ENCODE data around the gene C1QA.
A peak's percentile ranks its signal among the peaks of the same experiment; 100 is the strongest.
"Not testable (repeated sequence)": the region's sequence is repeated elsewhere in the genome, so short reads cannot be mapped to it uniquely, and the experiment has no call there.

Gene C1QA

GRCh38 chr1:22671999-22672398 lies 35.6 kb downstream of the C1QA start:
- no peak for DNase-seq (ENCODE audit: low spot score)
- no peak for FAIRE-seq

DNA sequence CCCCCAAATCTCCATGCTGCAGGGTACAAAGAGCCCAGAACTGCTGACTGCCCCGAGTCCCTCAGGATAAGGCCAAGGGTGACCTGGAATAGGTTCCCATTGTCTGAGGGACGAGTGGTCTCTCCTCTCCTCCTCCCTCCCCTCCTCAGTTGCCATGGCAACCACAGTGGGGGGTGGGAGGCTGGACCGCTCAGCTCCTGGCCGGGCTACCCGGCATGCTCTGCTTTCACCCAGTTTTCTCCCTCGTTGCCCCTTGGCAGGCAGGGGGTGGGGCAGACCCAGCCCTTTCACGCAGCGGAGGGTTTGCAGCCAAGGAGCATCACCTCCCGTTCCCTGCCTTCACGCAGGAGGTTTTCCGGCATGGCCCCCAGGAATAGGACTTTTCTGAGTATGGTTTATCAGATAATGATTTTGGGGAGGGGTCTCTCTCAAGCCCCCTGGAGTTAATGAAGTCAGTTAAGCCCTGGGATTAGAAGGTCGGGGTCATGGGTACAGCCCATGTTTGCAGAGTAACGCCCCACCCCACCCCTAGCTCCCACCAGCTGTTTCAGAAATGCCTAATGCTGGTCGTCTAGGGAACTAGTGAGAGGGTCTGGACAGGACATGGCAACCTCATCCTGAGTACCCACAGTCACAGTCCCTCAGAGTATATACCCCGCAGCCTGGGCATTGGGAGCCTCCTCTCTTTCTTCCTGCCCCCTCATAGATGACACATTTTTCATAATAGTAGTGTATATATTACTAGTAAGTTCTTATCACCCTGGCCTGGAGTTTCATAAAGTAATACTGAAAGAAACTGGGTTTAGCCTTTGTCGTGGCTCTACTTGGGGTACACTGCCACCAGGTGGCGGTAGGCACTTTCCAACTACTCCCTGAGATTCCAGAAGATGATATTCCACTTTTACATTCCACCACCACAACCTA lies 37.3 kb downstream of the C1QA start:
- DNase-seq (ENCODE audit: low spot score) (peak; percentile 57), FAIRE-seq (no peak)

GRCh38 chr1:22674410-22674749 lies 38.0 kb downstream of the C1QA start:
- DNase-seq (ENCODE audit: low spot score) (no peak), FAIRE-seq (no peak)

- not testable (repeated sequence) for FAIRE-seq; DNase-seq (ENCODE audit: low spot score)
These were observed 39.7 kb downstream of the C1QA start for GRCh38 chr1:22676151-22676550.

DNA sequence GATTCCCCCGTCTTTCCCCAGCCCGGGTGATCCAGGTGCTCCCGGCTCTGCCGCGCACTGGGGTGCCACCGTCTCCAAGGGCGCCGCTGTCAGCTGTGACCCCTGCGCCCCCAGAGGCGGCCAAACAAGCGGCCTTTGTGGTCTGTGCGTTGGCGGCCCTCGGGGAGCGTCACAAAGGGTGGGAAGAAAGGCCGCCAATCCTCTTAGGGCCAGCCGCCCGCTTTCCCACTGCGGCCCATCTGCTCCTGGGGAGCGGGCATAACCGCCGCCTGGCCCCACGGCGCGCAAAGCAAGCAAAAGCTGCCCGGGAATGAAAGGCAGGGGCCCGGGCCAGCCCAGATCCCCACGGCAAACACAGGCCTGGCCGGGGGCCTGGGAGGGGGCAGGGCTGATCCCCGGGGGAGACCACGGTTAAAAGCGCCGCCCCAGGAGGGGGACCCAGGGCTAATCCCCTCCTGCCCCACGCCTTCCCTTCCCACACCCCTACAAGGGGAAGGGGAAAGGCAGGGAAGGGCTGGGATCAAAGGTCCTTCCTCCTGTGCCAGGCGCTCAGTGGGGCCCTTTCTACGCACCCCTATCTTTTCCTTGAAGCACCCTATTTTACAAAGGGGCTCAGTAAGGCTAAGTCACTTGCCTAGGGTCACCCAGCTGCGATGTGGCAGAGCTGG lies 40.6 kb downstream of the C1QA start:
- no peak for FAIRE-seq
- DNase-seq (ENCODE audit: low spot score) = no peak

- no peak for DNase-seq (ENCODE audit: low spot score)
- peak; percentile 98 for FAIRE-seq
These were observed 41.8 kb downstream of the C1QA start for GRCh38 chr1:22677931-22678896.

DNA sequence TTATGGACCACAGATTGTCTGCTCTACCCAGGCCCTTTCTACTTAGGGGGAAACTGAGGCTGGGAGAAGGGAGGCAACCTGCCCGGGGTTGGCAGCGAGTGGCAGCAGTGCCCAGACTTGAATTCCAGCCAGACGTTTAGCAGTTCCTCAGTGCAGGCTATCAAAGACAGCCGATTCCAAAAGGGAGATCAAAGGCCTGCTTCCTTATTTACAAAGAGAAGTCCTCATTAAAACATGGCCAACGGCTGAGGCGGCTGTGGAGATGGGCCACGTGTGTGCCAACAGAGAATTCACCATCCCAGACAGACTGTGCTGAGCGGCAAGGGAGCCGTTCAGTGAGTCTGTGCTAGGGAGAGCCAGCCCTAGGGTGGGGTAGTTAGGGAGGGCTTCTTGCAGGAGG lies 44.3 kb downstream of the C1QA start:
- no peak for DNase-seq (ENCODE audit: low spot score)
- FAIRE-seq = no peak

GRCh38 chr1:22681556-22682276 lies 45.3 kb downstream of the C1QA start:
- FAIRE-seq (no peak), DNase-seq (ENCODE audit: low spot score) (no peak)

DNA sequence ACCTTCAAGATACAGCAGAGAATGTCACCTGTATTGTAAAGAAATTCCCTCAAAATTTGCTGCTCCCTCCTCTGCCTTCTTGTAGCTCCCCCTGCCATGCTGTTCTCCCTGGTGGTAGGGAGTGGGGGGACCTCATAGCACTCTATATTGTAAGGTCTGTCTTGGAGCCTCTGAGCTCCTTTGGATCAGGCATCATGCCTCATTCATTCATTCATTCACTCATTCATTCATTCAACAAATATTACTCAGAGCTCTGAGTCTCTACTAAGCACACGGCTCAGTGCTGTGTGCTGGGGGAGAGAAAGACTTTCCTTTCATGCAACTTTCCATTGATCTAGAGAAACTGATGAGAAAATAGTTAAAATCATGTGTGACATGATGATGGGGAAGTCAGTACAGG lies 47.1 kb downstream of the C1QA start:
- FAIRE-seq (no peak), DNase-seq (ENCODE audit: low spot score) (no peak)

DNA sequence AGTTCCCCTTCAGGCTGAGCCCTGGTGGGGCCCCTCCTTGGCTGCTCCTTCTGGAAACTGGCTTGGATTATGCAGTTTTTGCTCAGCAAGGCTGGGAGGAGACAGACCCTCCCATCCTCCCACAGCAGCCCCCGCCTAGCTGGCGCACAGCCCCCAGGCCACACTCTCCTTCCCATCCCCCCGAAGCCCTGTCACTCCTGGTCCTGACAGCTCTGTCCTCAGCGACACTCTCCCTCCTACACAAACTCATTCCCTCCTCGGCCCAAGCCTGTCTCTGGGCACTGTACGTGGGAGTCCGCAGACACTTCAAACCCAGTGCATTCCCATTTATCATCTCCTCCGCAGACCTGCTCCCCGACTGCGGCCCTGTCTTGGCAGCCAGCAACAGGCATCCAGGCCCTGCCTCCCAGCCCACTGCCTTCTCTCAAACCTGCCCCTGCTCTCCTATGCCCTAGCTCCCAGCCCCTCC lies 49.2 kb downstream of the C1QA start:
- FAIRE-seq (no peak), DNase-seq (ENCODE audit: low spot score) (no peak)

DNA sequence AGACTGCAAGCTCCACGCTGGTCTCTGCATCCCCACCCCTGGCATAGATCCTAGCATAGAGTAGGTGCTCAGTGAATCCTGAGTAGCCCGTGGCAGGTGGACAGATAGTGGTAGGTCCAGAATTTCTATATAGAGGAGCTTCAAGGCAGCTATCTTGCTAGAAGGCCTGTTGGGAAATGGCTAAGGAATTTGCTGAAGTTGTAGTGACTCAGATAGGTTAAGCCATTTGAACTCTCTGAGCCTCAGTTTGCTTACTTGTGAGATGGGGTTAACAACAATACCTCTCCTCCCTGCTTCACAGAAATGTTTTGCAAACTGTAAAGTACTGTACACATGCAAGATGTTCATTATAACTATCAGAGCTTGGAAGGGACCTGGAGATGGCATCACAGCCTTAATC lies 50.8 kb downstream of the C1QA start:
- DNase-seq (ENCODE audit: low spot score) = no peak
- no peak for FAIRE-seq

DNA sequence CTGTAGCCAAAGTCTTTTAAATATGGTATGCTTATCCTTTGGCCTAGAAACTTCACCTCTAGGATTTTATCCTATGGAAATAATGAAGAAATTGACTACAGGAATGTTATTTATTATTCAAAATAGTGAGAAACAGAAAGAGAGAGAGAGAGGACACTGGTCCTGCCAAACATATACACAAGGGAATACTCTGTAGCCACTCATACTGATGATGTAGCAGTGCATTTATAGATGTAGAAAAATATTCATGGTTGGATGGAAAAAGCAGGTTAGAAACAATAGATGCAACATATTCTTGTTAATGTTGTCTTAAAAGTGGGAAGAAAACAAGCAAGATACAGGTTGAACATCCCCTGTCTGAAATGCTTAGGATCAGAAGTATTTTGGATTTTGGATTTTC lies 52.0 kb downstream of the C1QA start:
- FAIRE-seq = no peak
- DNase-seq (ENCODE audit: low spot score) = no peak

Data from urothelium cell line (cell line).